ENCODE data around the gene KBTBD2.

- TF ChIP-seq, protein P1, sequence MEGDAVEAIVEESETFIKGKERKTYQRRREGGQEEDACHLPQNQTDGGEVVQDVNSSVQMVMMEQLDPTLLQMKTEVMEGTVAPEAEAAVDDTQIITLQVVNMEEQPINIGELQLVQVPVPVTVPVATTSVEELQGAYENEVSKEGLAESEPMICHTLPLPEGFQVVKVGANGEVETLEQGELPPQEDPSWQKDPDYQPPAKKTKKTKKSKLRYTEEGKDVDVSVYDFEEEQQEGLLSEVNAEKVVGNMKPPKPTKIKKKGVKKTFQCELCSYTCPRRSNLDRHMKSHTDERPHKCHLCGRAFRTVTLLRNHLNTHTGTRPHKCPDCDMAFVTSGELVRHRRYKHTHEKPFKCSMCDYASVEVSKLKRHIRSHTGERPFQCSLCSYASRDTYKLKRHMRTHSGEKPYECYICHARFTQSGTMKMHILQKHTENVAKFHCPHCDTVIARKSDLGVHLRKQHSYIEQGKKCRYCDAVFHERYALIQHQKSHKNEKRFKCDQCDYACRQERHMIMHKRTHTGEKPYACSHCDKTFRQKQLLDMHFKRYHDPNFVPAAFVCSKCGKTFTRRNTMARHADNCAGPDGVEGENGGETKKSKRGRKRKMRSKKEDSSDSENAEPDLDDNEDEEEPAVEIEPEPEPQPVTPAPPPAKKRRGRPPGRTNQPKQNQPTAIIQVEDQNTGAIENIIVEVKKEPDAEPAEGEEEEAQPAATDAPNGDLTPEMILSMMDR (conservative IDR thresholded peaks at IDR 0.05) = no peak
- no peak for TF ChIP-seq EZH2 (IDR thresholded peaks at IDR 0.05; ENCODE audit: low read depth)
Observed at GRCh38 chr7:32915041-32915536, 23.5 kb upstream of the KBTBD2 start.
